Activated B cell treated with CpG ODN at 0.5 μM for 24 hours (primary cell): ENCODE results near the gene ERO1B. TPM values are rescaled to one million over a fixed set of nuclear protein-coding genes. Genes with fewer than 3 reads are reported as not detected.

ENCODE experiments used
- ATAC-seq: fragments of 200-7000 bp; cut with Tn5 transposase; one replicate; pipeline ENCODE4 v1.10.0; 2021; ENCODE audit warnings: low read depth, mild to moderate bottlenecking, moderate library complexity
- CTCF ChIA-PET: fragments of 350-600 bp; sonication (Branson Sonifier 250); formaldehyde crosslinking; loops from one replicate; lab custom pipeline; 2021; ENCODE audit warnings: antibody characterized with exemption; lab: Charles Lee
- POLR2A ChIA-PET: fragments of 350-600 bp; sonication (Branson Sonifier 250); formaldehyde crosslinking; loops from one replicate; lab custom pipeline; 2021; ENCODE audit warnings: antibody characterized with exemption; lab: Charles Lee
- DNase-seq: peaks from one replicate; pipeline ENCODE4 v3.0.0; 2022
- H3K27ac Mint-ChIP-seq: one replicate; pipeline ENCODE4 v1.8.0; 2020; ENCODE audit warnings: mixed read lengths
- H3K27me3 Mint-ChIP-seq: one replicate; pipeline ENCODE4 v1.8.0; 2021; ENCODE audit warnings: mixed read lengths
- H3K36me3 Mint-ChIP-seq: one replicate; pipeline ENCODE4 v1.8.0; 2021; ENCODE audit warnings: low read depth, mixed read lengths
- H3K4me1 Mint-ChIP-seq: one replicate; pipeline ENCODE4 v1.8.0; 2021; ENCODE audit warnings: mixed read lengths
- H3K4me3 Mint-ChIP-seq: one replicate; pipeline ENCODE4 v1.8.0; 2020; ENCODE audit warnings: mild to moderate bottlenecking, mixed read lengths
- H3K9me3 Mint-ChIP-seq: one replicate; pipeline ENCODE4 v1.8.0; 2020; ENCODE audit warnings: mixed read lengths
- intact Hi-C: fragments of 100-400 bp; cut with micrococcal nuclease; formaldehyde crosslinking; loops from one replicate; pipeline ENCODE4 v1.15.1; 2024
- total RNA-seq: library from RNA; stranded (reverse); gene quantifications from 2 replicates; pipeline ENCODE4 v1.2.3, GENCODE V29; 2022
- TF ChIP-seq, protein P1 (sequence below): fragments of 200-600 bp; IDR thresholded peaks from one replicate; pipeline ENCODE4 v1.8.0; 2022; ENCODE audit warnings: antibody characterized with exemption, mild to moderate bottlenecking

Gene ERO1B
- total RNA-seq, 1 donor from 2014 or later, result 17.5 TPM

DNA sequence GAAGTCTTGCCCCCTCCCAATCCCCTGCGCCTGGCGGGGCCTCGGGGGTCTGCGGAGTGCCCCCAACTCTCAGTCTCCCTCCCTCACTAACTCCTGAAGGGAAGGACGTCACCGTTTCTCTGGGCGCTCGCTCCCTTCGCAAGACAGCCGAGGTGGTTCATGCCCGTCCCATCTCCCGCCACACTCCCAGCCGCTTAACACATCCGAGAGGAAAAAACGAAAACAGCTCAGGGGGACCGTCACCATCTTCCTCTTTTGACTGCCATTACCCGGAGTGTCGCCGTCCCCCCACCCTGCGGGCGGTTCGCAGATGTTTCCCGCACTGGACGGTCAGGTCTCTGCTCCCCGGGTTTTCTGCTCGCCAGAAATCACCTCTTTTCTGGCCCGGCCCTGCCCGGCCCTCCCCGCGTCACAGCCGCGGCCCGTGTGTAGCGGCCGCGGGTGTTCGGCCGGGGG, 532 bp downstream of the ERO1B start:
- H3K4me1 Mint-ChIP-seq, result peaks cover 43% of the 10 kb centered on the region

DNA sequence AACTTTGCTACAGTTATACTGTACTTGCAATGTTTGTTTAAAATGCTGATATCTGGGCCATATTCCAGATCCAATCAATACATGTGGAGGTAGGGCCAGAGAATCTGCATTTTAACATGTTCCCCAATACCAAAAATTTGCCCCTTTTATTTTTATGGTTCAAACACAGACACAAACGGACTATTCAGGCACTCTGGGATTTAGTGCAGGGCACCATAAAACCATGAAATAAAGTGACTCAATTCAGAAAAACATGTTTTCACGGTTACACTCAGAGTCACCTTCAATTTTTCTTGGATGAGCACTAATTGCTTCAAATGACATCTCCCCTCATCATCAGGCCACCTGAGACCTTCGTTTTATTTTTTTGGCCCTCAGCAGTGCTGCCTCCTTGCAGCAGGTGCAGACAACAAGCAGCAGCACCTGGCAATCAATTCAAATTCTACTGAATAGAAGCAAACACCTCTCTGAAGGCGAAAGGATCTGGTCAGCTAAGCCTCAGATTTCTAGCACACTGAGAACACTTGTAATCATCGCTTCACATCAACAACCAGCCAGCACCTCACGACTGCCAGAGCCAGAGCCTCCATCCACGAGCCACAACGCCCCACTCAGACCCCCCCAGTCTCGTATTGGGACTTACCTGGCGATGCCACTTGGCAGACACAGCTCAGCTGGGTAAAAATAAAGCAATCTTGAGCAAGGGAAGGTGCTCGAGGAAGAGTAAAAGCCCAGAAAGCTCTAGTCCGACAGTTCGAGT, 1.1 kb downstream of the ERO1B start:
- Mint-ChIP-seq H3K4me1 (peaks cover 47% of the 10 kb centered on the region), H3K27me3 (no peaks in the 10 kb centered on the region), H3K36me3 (peaks cover 10% of the 10 kb centered on the region), H3K4me3 (peak overlapping the region; percentile 97), H3K27ac (peak overlapping the region; percentile 89), H3K9me3 (peaks cover 4% of the 10 kb centered on the region)
- TF ChIP-seq, protein P1, sequence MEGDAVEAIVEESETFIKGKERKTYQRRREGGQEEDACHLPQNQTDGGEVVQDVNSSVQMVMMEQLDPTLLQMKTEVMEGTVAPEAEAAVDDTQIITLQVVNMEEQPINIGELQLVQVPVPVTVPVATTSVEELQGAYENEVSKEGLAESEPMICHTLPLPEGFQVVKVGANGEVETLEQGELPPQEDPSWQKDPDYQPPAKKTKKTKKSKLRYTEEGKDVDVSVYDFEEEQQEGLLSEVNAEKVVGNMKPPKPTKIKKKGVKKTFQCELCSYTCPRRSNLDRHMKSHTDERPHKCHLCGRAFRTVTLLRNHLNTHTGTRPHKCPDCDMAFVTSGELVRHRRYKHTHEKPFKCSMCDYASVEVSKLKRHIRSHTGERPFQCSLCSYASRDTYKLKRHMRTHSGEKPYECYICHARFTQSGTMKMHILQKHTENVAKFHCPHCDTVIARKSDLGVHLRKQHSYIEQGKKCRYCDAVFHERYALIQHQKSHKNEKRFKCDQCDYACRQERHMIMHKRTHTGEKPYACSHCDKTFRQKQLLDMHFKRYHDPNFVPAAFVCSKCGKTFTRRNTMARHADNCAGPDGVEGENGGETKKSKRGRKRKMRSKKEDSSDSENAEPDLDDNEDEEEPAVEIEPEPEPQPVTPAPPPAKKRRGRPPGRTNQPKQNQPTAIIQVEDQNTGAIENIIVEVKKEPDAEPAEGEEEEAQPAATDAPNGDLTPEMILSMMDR, result no peak
- no peak for DNase-seq
- POLR2A ChIA-PET, result interaction anchor here (0.5 to 2.9 kb wide), 4 partner anchors 23 to 762 kb away, joined by 3 to 14 read pairs (median 7); partner anchors contain the start of gene GPR137B
- ATAC-seq, result no peak
- intact Hi-C loops, result loop anchor here (5.0 kb wide), 2 partner anchors 158 to 1908 kb away; partner anchors contain the start of gene COA6
- CTCF ChIA-PET, result interaction anchor here (0.6 kb wide), 1 partner anchor 222 kb away, joined by 3 read pairs; no protein-coding TSS in a partner anchor

More for the DNA sequence above, 532 bp downstream of the ERO1B start:
- peak; percentile 22 for ATAC-seq
- intact Hi-C loops, result loop anchor here (5.0 kb wide), 2 partner anchors 159 to 1909 kb away; partner anchors contain the start of gene COA6
- Mint-ChIP-seq H3K9me3 (peaks cover 4% of the 10 kb centered on the region), H3K27me3 (no peaks in the 10 kb centered on the region), H3K4me3 (peak overlapping the region; percentile 97), H3K36me3 (peaks cover 6% of the 10 kb centered on the region), H3K27ac (peak overlapping the region; percentile 89)
- TF ChIP-seq, protein P1, result no peak
- POLR2A ChIA-PET, result interaction anchor here (0.5 to 2.9 kb wide), 7 partner anchors 13 to 762 kb away, joined by 3 to 14 read pairs (median 5); partner anchors contain the start of gene GPR137B
- CTCF ChIA-PET, result interaction anchor here (0.6 kb wide), 1 partner anchor 221 kb away, joined by 3 read pairs; no protein-coding TSS in a partner anchor
- DNase-seq, result peak; percentile 44

DNA sequence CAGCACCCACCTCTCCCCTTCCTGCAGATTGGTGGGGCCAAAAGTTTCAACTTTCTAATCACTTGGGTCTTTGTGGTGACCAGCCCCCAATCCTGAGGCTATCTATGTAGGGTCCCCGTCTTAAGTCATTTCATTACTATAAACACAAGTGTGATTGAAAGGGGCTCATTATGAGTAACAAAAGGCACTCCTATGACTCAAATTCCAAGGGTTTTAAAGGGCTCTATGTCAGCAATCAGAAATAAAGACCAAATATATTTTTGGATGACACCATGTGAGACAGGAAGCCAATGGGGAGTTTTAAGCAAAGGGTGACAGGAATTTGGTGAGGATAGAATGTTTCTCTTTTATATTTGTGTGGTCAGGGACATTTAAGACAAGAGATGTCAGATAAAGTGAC, 6.2 kb downstream of the ERO1B start:
- H3K27me3 Mint-ChIP-seq, result no peaks in the 10 kb centered on the region
- intact Hi-C loops, result no loop called here
- no peak for DNase-seq
- TF ChIP-seq, protein P1, result no peak
- H3K36me3 Mint-ChIP-seq, result peaks cover 8% of the 10 kb centered on the region
- H3K4me1 Mint-ChIP-seq, result peaks cover 17% of the 10 kb centered on the region
- POLR2A ChIA-PET, result interaction anchor here (0.6 kb wide), 1 partner anchor 138 kb away, joined by 3 read pairs; no protein-coding TSS in a partner anchor
- no peak overlapping the region for H3K27ac Mint-ChIP-seq
- CTCF ChIA-PET, result no interaction called here
- ATAC-seq, result no peak
- H3K9me3 Mint-ChIP-seq, result peaks cover 4% of the 10 kb centered on the region
- no peak overlapping the region for H3K4me3 Mint-ChIP-seq

DNA sequence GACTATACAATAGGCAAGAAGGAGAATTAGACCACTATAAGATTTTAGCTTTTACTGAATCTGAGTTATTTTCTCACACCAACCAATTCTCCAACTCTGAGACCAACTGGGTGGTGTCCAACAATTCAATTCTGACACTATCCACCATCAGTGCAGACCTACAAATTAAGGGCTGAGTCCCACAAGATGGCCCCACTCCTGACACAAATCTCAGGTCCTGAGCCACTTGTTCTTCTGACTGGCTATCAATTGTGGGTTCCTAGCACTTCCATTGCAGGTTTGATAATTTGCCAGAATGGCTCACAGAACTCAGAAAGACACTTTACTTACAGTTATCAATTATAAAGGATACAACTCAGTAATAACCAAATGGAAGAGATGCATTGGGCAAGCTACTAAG, 6.7 kb downstream of the ERO1B start:
- TF ChIP-seq, protein P1, result no peak
- intact Hi-C loops, result no loop called here
- CTCF ChIA-PET, result no interaction called here
- ATAC-seq (no peak), DNase-seq (no peak)
- Mint-ChIP-seq H3K9me3 (peaks cover 4% of the 10 kb centered on the region), H3K4me3 (no peak overlapping the region), H3K27ac (no peak overlapping the region), H3K4me1 (peaks cover 15% of the 10 kb centered on the region), H3K27me3 (no peaks in the 10 kb centered on the region), H3K36me3 (peaks cover 8% of the 10 kb centered on the region)
- POLR2A ChIA-PET, result interaction anchor here (0.6 kb wide), 1 partner anchor 138 kb away, joined by 3 read pairs; no protein-coding TSS in a partner anchor

DNA sequence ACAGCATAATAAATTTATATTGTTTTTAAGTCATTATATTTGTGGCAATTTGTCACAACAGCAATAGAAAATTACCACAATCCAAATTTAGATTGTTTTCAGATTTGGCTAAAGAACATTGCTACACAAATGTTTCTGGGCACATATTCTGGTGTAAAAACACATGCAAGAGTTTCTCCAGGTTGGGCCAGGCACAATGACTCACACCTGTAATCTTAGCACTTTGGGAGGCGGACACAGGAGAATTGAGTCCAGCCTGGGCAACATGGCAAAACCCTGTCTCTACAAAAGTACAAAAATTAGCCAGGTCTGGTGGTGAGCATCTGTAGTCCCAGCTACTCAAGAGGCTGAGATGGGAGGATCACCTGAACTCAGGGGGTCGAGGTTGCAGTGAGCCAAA, 8.4 kb downstream of the ERO1B start:
- Mint-ChIP-seq H3K36me3 (peaks cover 14% of the 10 kb centered on the region), H3K9me3 (peaks cover 4% of the 10 kb centered on the region), H3K27me3 (no peaks in the 10 kb centered on the region), H3K27ac (no peak overlapping the region), H3K4me3 (no peak overlapping the region), H3K4me1 (peaks cover 22% of the 10 kb centered on the region)
- no peak for ATAC-seq
- TF ChIP-seq, protein P1, result no peak
- intact Hi-C loops, result no loop called here
- ChIA-PET CTCF (no interaction called here), POLR2A (interaction anchor here (0.7 kb wide), 1 partner anchor 139 kb away, joined by 7 read pairs; no protein-coding TSS in a partner anchor)
- DNase-seq, result no peak
